ENCODE data around the gene SETSIP.

GRCh38 chr1:92108631-92109030 lies 33.4 kb upstream of the SETSIP start:
- no peak for TF ChIP-seq CTCF (conservative IDR thresholded peaks at IDR 0.05 in 1 of 2, IDR thresholded peaks at IDR 0.05 in 1 of 2; ENCODE audit: low read depth in 1 of 2, low read length in 2 of 2)
- TF ChIP-seq EZH2 (IDR thresholded peaks at IDR 0.05; ENCODE audit: low read length, missing control alignments): no peak
